ENCODE results near the gene INSIG1.

Gene INSIG1

DNA sequence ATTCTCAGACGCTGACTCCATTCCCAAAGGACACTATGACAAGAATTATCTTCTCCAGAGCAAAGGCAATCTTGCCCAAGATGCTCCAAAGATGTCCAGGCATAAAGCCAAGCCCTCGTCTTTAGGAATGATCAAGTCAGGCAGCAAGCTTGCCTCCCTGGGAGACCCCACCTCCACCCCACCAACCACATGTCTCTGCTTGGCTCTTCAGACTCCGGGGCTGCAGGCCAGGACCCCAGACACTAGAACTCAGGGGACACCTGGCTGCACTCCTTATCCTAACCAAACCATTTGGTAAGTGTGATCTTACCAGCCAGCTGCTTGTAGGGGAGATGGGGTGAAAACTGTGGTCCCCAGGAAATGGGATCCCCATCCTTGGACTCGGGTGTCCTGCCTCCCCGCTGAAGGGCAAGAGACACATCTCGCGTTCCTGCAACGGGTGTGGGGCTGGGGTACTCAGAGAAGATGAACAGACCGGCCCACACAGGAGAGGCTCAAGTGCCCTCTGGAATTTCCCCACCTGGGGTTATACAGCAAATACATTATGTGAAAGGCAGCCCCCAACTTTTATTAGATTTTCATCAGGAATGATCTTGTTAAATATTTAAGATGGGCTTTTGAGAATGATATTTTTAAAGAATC is 55.7 kb downstream of the INSIG1 start:
- DNase-seq: no peak

DNA sequence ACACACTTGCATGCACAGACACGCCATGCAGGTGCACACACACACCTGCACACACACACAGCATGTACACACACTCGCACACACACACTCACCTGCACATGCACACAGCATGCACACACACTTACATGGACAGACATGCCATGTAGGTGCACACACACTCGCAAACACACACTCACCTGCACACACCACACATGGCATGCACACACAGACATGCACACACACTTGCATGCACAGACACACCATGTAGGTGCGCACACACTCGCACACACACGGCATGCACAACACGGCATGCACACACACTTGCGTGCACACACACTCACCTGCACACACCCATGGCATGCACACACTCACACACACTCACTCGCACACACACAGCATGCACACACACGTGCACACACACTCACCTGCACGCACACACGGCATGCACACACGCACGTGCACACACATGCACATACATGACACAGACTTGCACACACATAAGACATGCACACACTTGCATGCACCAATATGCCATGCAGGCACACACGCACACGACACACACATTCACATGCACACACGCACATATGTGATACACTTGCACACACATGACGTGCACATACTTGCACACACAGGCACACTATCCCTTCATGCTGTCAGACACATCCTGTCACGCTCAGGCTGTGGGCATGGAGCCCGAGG is 56.8 kb downstream of the INSIG1 start:
- no peak for DNase-seq

DNA sequence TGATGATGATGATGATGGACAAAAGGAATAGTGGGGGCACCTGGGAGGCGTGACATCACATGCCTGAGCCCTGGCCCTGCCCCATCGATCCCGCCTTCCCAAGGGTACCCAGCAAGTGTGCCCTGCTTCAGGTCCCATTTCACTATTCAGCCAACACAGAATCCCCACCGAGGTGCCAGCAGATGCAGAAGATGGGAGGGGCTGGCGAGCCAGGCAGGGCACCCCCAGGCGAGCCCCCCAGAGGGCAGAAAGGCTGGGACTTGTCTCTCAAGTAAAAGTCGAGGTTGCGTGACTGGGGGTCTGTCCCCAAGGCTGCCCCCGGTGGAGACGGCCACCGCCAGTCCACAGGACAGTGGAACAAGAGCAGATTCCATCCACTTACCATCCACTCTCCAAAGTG is 57.5 kb downstream of the INSIG1 start:
- no peak for DNase-seq

DNA sequence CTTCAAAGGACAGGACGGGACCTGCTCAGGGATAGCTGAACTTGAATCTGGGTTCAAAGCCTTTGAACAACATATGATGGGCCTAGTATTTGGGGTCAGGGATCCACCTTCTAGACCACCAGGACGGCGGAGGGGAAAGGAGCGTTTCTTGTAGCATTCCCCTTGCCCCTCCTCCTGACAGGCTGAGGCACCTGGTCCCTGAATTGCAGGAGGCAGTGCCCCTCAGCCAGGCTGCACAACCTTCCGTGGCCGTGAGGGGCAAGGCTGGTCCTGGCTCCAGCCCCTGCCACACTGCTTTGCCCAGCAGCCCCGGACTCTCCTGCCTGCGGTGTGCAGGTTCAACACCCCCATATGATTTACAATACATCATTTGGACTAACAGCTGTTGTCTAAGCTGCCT is 58.1 kb downstream of the INSIG1 start:
- no peak for DNase-seq

- no peak for DNase-seq
These were observed 58.8 kb downstream of the INSIG1 start for GRCh38 chr7:155356323-155357105.

DNA sequence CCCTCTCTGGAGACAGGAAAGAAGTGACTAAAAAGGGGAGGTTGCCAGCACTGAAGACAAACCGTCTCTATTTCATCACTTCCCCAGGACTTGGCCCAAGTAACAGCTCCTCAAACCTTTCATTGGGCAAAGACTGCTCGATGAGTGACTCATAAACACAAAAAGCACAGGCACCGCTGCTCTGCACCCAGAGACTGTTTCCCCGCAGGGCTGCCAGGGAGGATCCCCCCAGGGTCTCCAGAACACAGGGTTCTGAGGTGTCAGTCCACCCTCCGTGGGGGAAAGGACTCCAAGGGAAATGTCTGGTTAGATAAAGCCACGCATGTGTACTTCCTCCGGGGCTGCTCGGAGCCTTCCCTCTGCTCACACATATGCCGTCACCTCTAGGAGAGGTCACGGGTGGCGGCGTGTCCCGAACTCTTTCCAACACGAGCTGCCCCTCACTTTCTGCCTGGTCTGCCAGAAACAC is 59.9 kb downstream of the INSIG1 start:
- DNase-seq: no peak

- no peak for DNase-seq
These were observed 60.6 kb downstream of the INSIG1 start for GRCh38 chr7:155358066-155358947.

GRCh38 chr7:155358948-155359712 is 61.5 kb downstream of the INSIG1 start:
- no peak for DNase-seq
